Activated T-cell treated with anti-CD3 and anti-CD28 coated beads for 48 hours (primary cell): ENCODE data around the gene CPE.
"Not testable (repeated sequence)": the region's sequence is repeated elsewhere in the genome, so short reads cannot be mapped to it uniquely, and the experiment has no call there.

Source experiments
- DNase-seq: peaks from one replicate; pipeline ENCODE4 v3.0.0-alpha.2; 2020; ENCODE audit warnings: low read depth

CPE gene

DNA sequence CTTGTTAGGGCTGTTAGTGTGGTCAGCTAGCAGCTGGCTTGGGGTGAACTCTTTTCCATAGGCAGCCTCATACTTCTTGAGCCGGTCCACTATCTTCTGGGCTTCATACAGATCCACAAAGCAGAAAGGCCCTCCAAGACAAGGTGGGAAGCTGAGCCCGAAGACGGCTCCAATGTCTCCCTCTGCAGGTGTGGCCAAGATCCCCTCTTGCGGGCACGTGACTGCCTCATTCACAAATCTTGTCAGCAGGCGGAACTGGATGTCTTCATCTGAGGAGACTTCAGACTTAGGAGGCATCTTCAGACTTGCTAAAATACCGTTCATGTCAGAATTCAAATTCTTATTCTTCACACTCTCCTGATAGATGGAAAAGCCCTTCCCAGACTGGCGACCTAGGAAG is 25.3 kb downstream of the CPE start:
- DNase-seq = no peak

DNA sequence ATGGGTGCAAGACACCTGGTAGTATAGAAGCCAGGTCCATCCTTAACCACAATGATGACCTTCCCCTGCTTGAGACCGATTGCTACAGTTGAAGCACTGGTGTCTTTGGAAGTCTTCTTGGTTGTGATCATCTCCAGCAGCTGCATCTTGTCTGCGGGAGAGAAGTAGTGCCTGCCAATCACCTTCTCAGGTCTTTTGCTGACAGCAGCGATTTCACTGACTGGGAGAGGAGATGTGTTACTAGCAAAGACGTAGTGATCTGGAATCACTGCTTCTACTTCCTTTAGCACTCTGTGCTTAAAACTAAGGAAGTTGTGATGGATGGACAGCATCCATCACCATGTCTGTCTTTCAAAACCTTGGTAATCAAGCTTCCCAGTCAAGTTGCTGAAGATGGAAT is 25.9 kb downstream of the CPE start:
- DNase-seq = no peak

DNA sequence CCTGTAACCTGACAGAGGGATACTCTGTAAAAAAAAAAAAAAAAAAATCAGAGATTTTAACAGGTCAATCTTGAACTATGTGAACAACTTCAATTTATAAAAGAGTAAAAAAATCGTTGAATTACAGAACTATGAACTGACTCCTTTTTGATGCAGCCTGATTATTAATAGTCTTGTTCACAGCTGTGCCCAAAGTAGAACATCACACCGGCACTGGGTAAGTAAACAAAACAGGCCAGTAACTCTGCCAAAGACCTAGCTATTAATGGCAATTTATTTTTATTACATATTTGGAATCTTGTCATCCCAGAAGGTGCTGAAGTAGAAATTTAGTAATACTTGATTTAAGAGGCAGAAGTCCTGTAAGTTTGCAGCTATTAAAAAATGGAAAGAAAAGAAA is 31.4 kb downstream of the CPE start:
- DNase-seq = no peak

DNA sequence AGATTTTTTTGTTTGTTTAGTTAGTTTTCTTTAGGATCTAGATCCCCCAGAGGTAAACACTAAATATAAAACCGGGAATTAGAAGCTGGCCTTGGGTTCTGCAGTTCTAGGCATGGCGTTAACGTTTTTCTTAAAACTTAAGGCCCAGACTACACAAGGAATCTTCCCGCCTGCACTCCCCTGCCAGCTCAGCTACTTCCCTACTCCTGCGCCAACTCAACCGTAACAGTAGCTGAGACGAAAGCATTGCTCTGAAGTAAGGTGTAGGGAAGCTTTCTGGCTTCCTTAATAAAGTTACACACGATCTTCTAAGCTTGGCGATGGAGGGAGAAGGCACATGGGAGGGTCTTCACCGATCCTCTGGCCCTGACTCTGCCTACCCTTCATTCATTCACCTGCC is 37.1 kb downstream of the CPE start:
- no peak for DNase-seq

DNA sequence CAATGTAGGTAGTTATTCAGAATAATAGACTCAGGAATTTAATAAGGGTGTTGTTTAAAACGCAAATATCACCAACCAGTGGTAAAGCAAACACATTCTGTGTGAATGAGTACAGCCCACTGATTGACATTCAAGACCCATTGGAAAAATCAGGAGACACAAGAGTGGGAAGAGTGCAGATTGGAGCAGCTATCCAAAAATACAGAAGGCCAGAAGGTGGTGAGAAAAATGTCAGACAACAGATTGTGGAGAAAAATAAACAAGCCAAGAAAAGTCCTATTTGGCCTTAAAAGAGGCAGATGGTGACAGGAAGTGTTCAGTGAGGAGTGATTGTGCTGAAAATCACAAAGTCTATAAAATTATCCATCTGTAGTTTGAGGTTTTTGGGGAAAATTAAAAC is 39.3 kb downstream of the CPE start:
- no peak for DNase-seq

DNA sequence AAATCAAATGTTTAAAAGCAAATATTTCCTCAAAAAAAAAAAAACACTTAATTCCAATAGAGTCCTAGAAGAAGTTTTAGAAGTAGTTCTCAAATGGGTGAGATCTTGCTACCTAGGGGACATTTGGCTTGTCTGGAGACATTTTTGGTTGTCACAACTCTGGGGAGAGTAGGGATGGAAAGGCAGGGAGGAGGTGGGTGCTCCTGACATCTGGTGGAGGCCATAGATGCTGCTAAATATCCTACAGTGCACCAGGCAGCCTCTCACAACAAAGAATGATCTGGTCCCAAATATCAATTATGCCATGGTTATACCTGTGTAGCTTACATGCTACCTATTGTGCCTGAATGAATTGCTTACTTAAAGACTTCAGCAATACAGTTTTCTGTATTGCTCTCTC is 46.8 kb downstream of the CPE start:
- DNase-seq = no peak

DNA sequence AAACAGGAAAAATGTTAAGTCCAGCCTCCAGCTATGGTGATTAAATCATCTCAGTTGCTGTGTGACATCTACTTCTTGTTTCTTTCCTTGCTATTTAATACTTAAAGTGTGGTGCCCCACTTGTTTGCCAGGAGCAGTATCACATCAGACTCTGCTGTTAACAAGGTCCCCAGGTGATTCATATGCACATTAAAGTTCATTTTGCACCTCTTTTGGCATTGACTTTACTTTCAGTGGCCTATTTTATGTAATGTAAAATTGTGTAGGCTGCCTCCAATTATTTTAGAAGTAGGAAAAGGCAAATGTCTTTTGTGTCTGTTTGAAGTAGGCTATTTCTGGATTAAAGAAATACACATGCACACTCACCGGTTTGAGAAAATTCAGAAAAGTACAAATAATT is 47.5 kb downstream of the CPE start:
- DNase-seq = no peak

DNA sequence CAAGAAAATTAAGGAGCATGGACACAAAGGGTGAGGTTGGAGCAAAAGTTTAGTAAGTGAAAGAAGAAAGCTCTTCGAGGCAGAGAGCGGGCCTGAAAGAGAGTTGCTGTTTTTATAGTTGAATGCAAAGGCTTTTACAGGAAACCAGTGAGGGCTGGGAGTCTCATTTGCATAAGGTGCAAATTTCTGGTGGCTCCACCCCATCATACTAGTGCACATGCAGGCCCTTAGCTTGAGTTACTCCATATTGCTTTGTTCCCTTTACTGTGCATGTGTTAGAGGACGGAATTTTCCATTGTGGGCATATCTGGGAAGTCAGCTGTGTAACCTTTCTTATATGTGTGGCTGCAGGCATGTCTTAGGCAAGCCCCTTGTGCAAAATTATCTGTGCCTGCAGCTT is 48.0 kb downstream of the CPE start:
- no peak for DNase-seq

DNA sequence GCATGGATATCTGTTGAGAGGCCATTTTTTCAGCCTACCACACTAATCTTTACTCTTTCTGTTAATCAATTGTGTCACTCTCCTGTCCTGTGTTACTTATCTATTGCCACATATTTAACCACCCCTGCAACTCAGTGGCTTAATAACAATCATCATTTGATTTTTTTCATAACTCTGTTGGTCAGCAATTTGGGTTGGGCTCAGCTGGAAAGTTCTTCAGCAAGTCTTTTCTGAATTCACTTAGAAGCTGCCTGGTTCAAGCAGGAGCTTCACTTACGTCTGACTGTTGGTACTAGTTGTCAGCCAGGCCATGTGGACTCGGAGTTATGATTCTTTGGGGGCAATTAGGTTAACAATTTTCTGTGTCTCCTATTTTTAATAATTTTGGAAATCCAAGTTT is 50.1 kb downstream of the CPE start:
- no peak for DNase-seq

DNA sequence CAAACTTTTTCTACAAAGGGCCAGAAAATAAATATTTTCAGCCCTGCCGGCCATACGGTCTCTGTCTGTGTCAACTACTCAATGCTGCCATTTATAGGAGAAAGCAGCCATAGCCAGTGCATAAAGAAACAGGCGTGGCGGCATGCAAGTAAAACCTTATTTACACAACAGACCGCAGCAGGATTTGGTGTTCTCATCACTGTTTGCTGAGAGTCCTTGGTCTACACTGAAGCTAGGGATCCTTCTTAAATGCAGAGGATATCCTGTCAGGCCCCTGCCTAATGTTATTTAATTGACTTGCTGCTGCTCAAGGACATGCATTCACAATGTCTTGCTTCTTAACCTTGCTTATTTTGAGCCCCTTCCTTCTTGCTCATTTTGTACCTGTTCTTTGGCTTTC is 54.7 kb downstream of the CPE start:
- no peak for DNase-seq

DNA sequence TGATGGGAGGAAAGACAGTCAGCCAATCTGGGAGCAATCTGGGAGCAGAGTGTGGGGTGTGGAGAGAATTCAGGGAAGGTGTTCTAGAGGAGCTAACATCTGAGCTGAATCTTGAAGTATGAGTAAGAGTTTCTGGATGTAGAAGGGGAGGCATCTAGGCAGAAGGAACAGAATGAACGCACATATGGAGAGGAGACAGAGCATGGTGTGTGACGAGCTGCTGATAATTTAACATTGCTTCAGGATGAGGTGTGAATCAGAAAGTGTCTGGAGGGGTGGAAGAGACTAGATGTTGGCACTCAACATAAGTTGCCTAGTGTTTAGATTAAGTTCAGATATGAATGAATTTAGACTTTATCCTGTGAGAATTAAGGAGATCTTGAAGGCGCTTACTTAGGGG is 58.9 kb downstream of the CPE start:
- DNase-seq = no peak

DNA sequence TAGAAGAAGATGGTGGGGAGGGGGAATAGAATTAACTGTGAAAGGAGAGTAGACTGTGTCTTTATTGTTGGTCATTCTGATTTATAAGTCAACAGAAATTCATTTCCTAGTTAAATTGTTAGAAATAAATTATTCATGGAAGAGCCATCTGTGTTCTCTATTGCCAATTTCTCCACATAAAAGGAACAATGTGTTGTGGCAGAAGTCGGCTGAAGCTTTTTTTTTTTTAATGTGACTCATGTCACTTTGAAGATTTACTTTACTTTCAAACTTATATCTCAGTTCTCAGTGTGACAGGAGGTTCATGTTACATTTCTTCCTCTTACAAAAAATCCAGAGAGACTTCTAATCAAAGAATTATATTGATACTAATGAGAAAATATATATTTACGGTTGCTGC is 60.5 kb downstream of the CPE start:
- no peak for DNase-seq

DNA sequence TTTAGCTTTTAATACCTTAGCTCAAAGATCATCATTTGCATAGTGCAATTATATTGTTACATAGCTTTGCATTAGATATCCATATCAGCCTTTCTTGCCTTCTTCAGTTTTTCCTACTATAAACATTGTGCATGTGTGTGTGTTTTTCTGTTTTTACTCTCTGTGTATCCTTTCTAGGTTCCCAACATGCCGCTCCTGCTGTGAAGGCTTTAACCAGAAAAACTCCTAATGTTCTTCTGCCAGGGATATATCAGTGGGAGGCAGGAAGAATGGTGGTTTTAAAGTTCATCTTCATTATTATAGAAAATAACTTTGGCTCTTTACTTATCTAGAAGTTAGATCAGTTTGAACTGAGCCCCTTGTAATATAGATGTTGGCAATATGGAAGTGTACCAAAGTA is 61.2 kb downstream of the CPE start:
- no peak for DNase-seq

DNA sequence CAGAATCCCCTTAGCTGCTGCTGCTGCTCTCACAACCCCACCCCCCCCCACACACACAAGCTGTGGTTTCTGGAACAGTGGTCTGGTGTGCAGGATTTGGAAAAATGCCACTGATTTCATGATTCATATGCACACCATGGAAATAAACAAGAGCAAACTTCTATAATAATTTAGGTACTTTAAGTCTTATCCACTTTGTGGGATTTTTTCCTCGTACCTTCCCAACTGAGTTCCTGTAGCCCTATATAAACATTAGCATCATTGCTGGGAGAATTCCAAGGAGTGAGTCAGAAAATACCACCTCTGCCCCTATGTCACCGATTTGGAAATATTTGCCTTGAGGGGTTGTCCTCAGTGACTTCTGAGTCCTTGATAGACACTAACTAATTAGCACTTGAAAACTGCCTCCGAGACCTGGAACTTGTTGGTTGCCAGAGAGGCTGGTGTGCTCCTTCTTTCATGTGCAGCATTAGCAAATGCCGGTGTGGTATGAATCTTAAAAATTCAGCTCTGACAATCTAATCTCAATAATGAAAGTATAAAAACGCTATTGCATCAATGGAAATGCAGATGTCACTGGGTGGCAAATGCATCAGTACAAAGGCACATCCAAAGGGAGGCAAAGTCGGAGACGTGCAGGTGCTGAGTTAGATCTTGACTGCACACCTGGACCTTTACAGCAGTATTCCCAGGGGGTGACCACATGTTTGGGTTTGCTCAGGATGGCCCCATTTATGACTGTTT is 61.8 kb downstream of the CPE start:
- DNase-seq = no peak

DNA sequence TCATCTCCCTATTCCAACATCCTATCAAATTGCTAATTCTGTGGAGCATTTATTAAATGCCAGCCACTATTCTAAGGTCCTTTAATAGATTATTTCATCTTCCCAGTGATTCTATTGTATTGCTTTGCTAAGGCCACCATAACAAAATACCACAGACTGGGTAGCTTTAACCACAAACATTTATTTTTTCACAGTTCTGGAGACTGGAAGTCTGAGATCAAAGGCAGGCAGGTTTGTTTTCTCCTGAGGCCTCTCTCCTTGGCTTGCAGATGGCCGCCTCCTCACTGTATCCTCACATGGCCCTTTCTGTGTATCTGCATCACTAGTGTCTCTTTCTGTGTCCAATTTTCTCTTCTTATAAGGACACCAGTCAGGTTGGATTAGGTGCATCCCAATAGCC is 64.5 kb downstream of the CPE start:
- DNase-seq = no peak

DNA sequence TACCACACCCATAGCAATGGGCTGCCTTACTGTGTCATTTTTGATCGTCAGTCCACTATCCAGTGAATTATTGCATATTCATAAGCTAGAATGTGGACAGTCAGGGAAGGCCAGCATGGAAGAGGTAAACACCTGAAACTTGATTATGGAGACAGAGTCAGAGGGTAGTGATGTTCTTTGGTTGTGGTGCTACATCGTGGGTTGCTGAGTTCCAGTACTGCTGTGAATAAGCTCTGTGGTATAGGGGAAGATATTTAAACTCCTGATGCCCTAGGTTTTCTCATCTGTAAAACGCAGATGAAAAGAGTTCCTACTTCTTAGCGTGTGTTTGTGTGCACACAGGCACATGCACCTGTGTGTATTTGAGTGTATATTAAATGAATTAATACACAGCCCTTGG is 69.9 kb downstream of the CPE start:
- DNase-seq = no peak

DNA sequence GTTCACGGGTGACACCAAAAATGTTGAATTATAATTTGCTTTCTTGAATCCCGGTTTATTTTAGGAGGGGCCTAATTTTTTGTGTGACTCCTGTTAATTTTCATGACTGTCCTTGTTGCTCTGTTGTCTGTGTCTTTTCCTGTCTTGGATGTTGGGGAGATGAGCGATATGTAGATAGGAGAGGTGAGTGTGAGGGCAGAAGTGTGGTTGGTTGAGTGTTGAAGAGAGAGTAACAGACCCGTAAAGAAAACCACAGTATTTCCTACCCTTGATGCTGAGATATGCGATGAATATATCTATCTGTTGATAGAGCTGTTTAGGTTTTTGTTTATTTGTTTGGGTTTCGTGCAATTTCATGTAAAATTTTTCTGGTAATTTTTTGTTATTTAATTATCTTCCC is 70.5 kb downstream of the CPE start:
- no peak for DNase-seq

DNA sequence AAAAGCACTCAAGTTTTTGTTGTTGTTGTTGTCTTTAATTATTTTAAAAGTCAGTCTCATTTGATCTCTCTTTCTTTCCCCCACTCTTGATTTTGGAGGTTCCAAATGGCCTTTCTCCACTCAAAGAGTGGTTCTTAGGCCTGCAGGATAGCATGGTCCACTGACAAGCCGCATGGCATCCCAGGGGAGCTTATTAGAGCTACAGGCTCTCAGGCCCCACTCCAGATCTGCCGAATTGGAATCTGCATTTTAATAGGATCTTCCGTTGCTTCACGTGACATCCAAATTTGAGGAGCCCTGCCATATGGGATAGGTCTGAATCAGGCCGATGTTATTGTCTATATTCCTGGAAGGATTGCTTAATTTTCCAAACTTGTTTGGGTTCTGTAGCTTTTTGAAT is 72.1 kb downstream of the CPE start:
- DNase-seq = no peak

DNA sequence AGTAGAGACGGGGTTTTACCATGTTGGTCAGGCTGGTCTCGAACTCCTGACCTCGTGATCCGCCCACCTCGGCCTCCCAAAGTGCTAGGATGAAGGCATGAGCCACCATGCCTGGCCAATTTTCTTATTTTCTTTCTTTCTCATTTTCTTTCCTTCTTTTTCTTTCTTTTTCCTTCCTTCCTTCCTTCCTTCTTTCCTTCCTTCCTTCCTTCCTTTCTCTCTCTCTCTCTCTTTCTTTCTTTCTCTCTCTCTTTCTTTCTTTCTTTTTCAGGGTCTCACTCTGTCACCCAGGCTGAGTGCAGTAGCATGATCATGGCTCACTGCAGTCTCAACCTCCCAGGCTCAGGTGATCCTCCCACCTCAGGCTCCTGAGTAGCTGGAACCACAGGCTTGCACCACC is 74.3 kb downstream of the CPE start:
- not testable (repeated sequence) for DNase-seq

DNA sequence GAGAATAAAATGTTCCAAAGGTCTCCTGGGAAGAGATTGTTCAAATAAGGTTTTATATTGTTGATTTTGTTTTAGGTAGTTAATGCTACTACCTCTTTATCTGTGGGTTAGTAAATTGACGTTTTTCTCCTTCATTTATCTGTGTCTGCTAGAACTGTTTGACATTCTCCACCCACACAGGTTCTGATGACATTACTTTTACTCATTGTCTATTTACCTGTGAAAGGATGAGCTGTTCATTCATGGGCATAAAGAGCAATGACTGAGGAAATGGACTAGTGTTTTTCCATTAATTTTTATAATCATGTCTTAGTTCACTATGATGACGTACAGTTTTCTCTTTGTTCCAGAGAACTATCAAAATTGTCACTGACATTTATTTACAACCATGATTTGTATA is 75.6 kb downstream of the CPE start:
- no peak for DNase-seq

DNA sequence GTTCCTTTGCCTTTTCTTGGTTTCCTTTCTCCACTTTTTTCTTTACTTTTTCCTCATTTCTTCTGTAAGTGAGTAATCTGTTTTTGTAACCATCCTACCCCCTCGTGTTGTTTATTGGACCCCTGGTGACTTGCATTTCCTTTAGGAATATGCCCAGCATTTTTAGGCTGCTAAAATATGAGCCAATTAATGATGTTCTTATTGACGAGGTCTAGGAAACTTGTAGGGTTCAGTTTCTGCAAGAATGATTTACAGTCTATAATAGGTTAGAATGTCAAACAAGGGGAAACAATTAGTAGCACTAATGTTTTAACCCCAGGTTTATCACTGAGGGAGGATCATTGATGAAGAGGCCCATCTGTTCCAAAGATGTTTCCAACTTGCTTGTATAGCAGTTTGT is 79.0 kb downstream of the CPE start:
- DNase-seq = no peak

DNA sequence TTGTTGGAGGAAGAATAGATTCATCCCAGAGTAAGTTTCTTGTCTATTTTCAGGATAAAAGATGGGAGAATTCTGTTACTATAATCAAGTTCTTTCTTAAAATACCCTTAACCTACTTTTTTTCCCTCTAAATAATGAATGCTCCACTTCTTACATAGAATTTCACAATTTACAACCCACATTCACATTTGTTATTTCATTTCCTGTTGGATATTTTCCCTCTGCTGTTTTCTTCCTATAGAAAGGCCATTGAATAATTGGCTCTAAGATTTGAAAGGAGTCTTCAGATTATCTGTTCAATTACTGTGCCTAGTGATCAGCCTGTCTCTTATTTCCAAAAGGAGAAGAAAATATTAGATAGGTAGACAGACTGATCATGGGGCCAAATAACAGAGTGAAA is 79.7 kb downstream of the CPE start:
- DNase-seq = no peak

DNA sequence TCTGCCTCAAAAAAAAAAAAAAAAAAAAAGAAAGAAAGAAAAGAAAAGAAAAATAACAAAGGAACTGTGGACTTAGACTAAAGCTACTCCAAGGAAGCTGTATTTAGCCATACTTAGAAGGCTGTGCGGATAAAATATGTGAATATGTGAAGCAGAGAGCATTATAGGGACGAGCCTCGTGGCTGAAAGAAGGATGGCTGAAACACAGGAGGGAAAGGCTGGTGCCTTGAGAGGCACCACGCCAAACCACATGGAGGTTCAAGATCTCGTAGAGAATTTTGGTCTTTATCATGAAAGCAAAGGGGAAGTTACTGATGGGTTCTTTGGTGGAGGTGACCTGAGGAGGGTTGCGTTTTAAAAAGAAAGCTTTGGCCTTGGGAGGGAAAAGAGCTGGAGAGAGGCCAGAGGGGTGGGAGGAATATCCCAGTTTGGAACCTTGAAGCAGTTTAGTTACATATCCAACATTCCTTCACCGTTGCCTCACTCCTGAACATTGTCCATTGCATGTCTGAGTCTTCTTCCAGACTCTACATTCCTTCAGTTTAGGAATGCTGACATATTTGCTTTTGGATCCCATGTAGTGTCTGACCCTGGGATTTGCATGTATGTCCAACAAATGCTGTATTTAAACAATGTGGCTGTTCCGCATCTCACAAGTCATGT is 82.5 kb downstream of the CPE start:
- DNase-seq = no peak

DNA sequence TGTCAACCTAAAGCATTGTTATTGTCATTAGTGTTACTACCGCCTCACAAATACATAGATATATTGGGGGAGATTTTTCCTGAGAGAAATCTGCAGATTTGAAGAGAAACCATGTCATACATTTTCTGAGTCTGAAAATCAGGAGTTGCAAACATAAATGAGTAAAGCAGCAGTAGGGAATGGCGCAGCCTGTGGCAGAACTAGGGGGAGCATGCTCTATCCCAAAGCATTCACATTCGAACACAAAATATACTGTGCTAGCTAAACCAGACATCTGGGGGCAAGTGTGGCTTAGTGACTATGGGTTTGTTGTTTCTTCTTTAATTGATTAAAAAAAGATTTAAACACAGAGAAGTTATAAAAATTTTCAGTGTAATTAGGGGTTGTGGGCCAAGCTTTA is 83.2 kb downstream of the CPE start:
- no peak for DNase-seq
